H1 (cell line): ENCODE results near the gene ELFN2. TPM values are rescaled to one million over a fixed set of nuclear protein-coding genes. Genes with fewer than 3 reads are reported as not detected.
A peak's percentile ranks its signal among the peaks of the same experiment; 100 is the strongest.

Experiments
- CTCF ChIA-PET: fragments of 300-600 bp; sonication (Branson Sonifier 250); formaldehyde crosslinking; loops from one replicate; lab custom pipeline; 2021; ENCODE audit not compliant: partially characterized antibody; lab: Charles Lee
- POLR2A ChIA-PET: fragments of 300-600 bp; sonication (Branson Sonifier 250); formaldehyde crosslinking; loops from one replicate; lab custom pipeline; 2021; ENCODE audit warnings: inconsistent platforms; ENCODE audit not compliant: partially characterized antibody; lab: Charles Lee
- DNase-seq, 2 experiments: peaks; one replicate each; pipeline versions ENCODE4 v3.0.0 to v3.0.0-alpha.2; 2010 to 2022; ENCODE audit warnings: low spot score in 2 of 2, low read depth in 1 of 2, mixed read lengths in 1 of 2
- FAIRE-seq: peaks from 2 replicates; lab custom pipeline; 2011; peaks lifted over from hg19 to GRCh38; lab: Jason Lieb, UNC
- H2AFZ ChIP-seq: 2 replicates; pipeline ENCODE4 v1.8.1; 2012; ENCODE audit warnings: low read length, inconsistent platforms
- H2AK5ac ChIP-seq: 2 replicates; pipeline ENCODE4 v1.6.1; 2013; ENCODE audit warnings: low read depth, low read length
- H2BK120ac ChIP-seq: replicated peaks from 2 replicates; pipeline ENCODE3; 2013; ENCODE audit warnings: low read depth, low read length, inconsistent platforms
- H2BK12ac ChIP-seq: 2 replicates; pipeline ENCODE4 v1.6.1; 2013; ENCODE audit warnings: low read depth, low read length
- H2BK15ac ChIP-seq: 2 replicates; pipeline ENCODE4 v1.6.1; 2013; ENCODE audit warnings: low read length
- H2BK20ac ChIP-seq: 2 replicates; pipeline ENCODE4 v1.6.1; 2013; ENCODE audit warnings: low read length
- H2BK5ac ChIP-seq: 2 replicates; pipeline ENCODE4 v1.6.1; 2013; ENCODE audit warnings: low read depth, low read length
- H3K14ac ChIP-seq: 2 replicates; pipeline ENCODE4 v1.6.1; 2013; ENCODE audit warnings: inconsistent platforms; ENCODE audit not compliant: insufficient read length
- H3K18ac ChIP-seq: 2 replicates; pipeline ENCODE4 v1.6.1; 2013; ENCODE audit warnings: low read length; ENCODE audit errors: extremely low read depth
- H3K23ac ChIP-seq: 2 replicates; pipeline ENCODE4 v1.6.1; 2013; ENCODE audit warnings: inconsistent platforms; ENCODE audit not compliant: insufficient read length
- H3K23me2 ChIP-seq: 2 replicates; pipeline ENCODE4 v1.6.1; 2013; ENCODE audit warnings: low read depth, low read length
- H3K27ac ChIP-seq: 2 replicates; pipeline ENCODE4 v1.6.1; 2011; ENCODE audit warnings: low read depth, low read length, inconsistent platforms
- H3K27me3 ChIP-seq, 4 experiments: replicated peaks in 1 of 4; 1 replicate in 1 of 4; 2 replicates in 3 of 4; pipeline versions ENCODE4 v1.6.1 to v1.8.1; 2011 to 2013; ENCODE audit warnings: low read length in 3 of 4, mild to moderate bottlenecking in 3 of 4, inconsistent platforms in 2 of 4, mixed read lengths in 2 of 4, moderate library complexity in 1 of 4; ENCODE audit not compliant: control insufficient read depth in 3 of 4, insufficient read depth in 3 of 4; ENCODE audit errors: extremely low read depth in 1 of 4
- H3K36me3 ChIP-seq, 4 experiments: 2 replicates each; pipeline versions ENCODE4 v1.6.1 to v1.8.1; 2011 to 2013; ENCODE audit warnings: mild to moderate bottlenecking in 4 of 4, low read length in 3 of 4, moderate library complexity in 2 of 4, control low read depth in 1 of 4, inconsistent platforms in 1 of 4; ENCODE audit not compliant: insufficient read depth in 4 of 4, control insufficient read depth in 2 of 4
- H3K4ac ChIP-seq: replicated peaks from 2 replicates; pipeline ENCODE3; 2013; ENCODE audit warnings: low read length, low read depth, mixed read lengths, inconsistent platforms; ENCODE audit not compliant: insufficient read length
- H3K4me1 ChIP-seq, 4 experiments: replicated peaks in 1 of 4; 1 replicate in 1 of 4; 2 replicates in 3 of 4; pipeline versions ENCODE4 v1.6.1 to v1.8.1; 2011 to 2013; ENCODE audit warnings: low read length in 3 of 4, inconsistent platforms in 2 of 4, mixed read lengths in 1 of 4; ENCODE audit not compliant: insufficient read depth in 4 of 4, control insufficient read depth in 3 of 4
- H3K4me2 ChIP-seq, 2 experiments: 2 replicates each; pipeline versions ENCODE4 v1.6.1 to v1.8.1; 2011 to 2013; ENCODE audit warnings: low read depth in 2 of 2, low read length in 2 of 2, control low read depth in 1 of 2, inconsistent platforms in 1 of 2, mild to moderate bottlenecking in 1 of 2; ENCODE audit not compliant: insufficient read depth in 1 of 2
- H3K4me3 ChIP-seq, 4 experiments: fragments of 200-600, 300-600 bp in 1 of 4; sonication (generic), shearing (Covaris generic), sonication (Bioruptor Twin) in 1 of 4; 2 replicates each; pipeline versions ENCODE4 v1.5.1 to v1.8.1; 2011 to 2016; ENCODE audit warnings: low read length in 4 of 4, low read depth in 3 of 4, control low read depth in 2 of 4, inconsistent platforms in 2 of 4, mild to moderate bottlenecking in 2 of 4, mixed read lengths in 1 of 4, moderate library complexity in 1 of 4; ENCODE audit not compliant: insufficient read depth in 2 of 4; ENCODE audit errors: extremely low read depth in 1 of 4
- H3K56ac ChIP-seq: replicated peaks from 2 replicates; pipeline ENCODE3; 2013; ENCODE audit warnings: low read depth, mild to moderate bottlenecking, mixed read lengths, low read length, inconsistent platforms; ENCODE audit not compliant: insufficient read length
- H3K79me1 ChIP-seq: 2 replicates; pipeline ENCODE4 v1.6.1; 2013; ENCODE audit warnings: low read depth, low read length, control low read depth
- H3K79me2 ChIP-seq, 2 experiments: 2 replicates each; pipeline versions ENCODE4 v1.6.1 to v1.8.1; 2012 to 2013; ENCODE audit warnings: low read length in 2 of 2, mild to moderate bottlenecking in 2 of 2, inconsistent platforms in 1 of 2; ENCODE audit not compliant: insufficient read depth in 2 of 2, control insufficient read depth in 1 of 2
- H3K9ac ChIP-seq, 4 experiments: replicated peaks in 1 of 4; 1 replicate in 1 of 4; 2 replicates in 3 of 4; pipeline versions ENCODE4 v1.6.1 to v1.8.1; 2011 to 2013; ENCODE audit warnings: low read depth in 3 of 4, low read length in 3 of 4, control low read depth in 2 of 4, mild to moderate bottlenecking in 2 of 4, moderate library complexity in 2 of 4, inconsistent platforms in 1 of 4; ENCODE audit errors: extremely low read depth in 1 of 4
- H3K9me3 ChIP-seq, 2 experiments: 2 replicates each; pipeline versions ENCODE4 v1.6.1 to v1.8.1; 2012 to 2013; ENCODE audit warnings: mild to moderate bottlenecking in 2 of 2, moderate library complexity in 2 of 2, control low read depth in 1 of 2, inconsistent platforms in 1 of 2, low read depth in 1 of 2, low read length in 1 of 2, mixed read lengths in 1 of 2; ENCODE audit not compliant: insufficient read depth in 2 of 2
- H4K20me1 ChIP-seq, 2 experiments: replicated peaks in 1 of 2; 2 replicates each; pipeline versions ENCODE3 to v1.8.1; 2011 to 2013; ENCODE audit warnings: inconsistent platforms in 2 of 2, low read length in 2 of 2, mild to moderate bottlenecking in 1 of 2; ENCODE audit not compliant: insufficient read depth in 2 of 2, control insufficient read depth in 1 of 2
- H4K5ac ChIP-seq: 2 replicates; pipeline ENCODE4 v1.6.1; 2013; ENCODE audit warnings: low read length, low read depth, mixed read lengths, inconsistent platforms; ENCODE audit not compliant: insufficient read length
- H4K8ac ChIP-seq: 2 replicates; pipeline ENCODE4 v1.8.0; 2013; ENCODE audit warnings: mild to moderate bottlenecking, moderate library complexity, low read length, inconsistent platforms; ENCODE audit not compliant: insufficient read depth; ENCODE audit errors: extremely low read depth
- H4K91ac ChIP-seq: replicated peaks from 2 replicates; pipeline ENCODE3; 2013; ENCODE audit warnings: low read length, mixed read lengths, inconsistent platforms; ENCODE audit not compliant: insufficient read length
- BACH1 ChIP-seq: IDR thresholded peaks from 2 replicates; pipeline ENCODE4 v1.6.1; 2012; ENCODE audit warnings: low read length, improper control_type of control experiment
- BCL11A ChIP-seq, 2 experiments: IDR thresholded peaks; one replicate each; pipeline ENCODE4 v1.6.1; 2011; ENCODE audit warnings: low read depth in 2 of 2, low read length in 2 of 2, mild to moderate bottlenecking in 2 of 2
- CTBP2 ChIP-seq: IDR thresholded peaks from 2 replicates; pipeline ENCODE4 v1.7.0; 2011; ENCODE audit warnings: borderline replicate concordance, mild to moderate bottlenecking, moderate library complexity, mixed read lengths, low read length; ENCODE audit not compliant: insufficient read depth, insufficient read length
- FOSL1 ChIP-seq: IDR thresholded peaks from 2 replicates; pipeline ENCODE4 v1.6.1; 2011; ENCODE audit warnings: mild to moderate bottlenecking, low read depth, low read length, moderate library complexity; ENCODE audit not compliant: insufficient read depth
- KDM1A ChIP-seq: fragments of 200-600, 300-600 bp; sonication (generic); IDR thresholded peaks from 2 replicates; pipeline ENCODE4 v1.7.1; 2016; ENCODE audit warnings: mild to moderate bottlenecking, low read length, borderline replicate concordance
- KDM4A ChIP-seq: IDR thresholded peaks from one replicate; pipeline ENCODE4 v1.7.1; 2012; ENCODE audit warnings: low read depth, mild to moderate bottlenecking, moderate library complexity, low read length, inconsistent platforms; ENCODE audit not compliant: severe bottlenecking
- RAD21 ChIP-seq, 2 experiments: IDR thresholded peaks in 1 of 2; conservative IDR thresholded peaks in 1 of 2; 2 replicates each; pipeline ENCODE4 v1.6.1; 2011; ENCODE audit warnings: low read depth in 2 of 2, low read length in 2 of 2, improper control_type of control experiment in 1 of 2, inconsistent platforms in 1 of 2, mild to moderate bottlenecking in 1 of 2, moderate library complexity in 1 of 2
- RXRA ChIP-seq: IDR thresholded peaks from 2 replicates; pipeline ENCODE4 v1.6.1; 2011; ENCODE audit warnings: low read depth, mild to moderate bottlenecking, low read length, moderate library complexity; ENCODE audit not compliant: insufficient read depth
- SIRT6 ChIP-seq: IDR thresholded peaks from one replicate; pipeline ENCODE4 v1.7.1; 2012; ENCODE audit warnings: low read length, inconsistent platforms
- SP1 ChIP-seq: IDR thresholded peaks from 2 replicates; pipeline ENCODE4 v1.6.1; 2011; ENCODE audit warnings: low read depth, low read length
- TBP ChIP-seq: IDR thresholded peaks from 2 replicates; pipeline ENCODE4 v1.6.1; 2011; ENCODE audit warnings: low read depth, low read length, improper control_type of control experiment
- TEAD4 ChIP-seq: IDR thresholded peaks from 2 replicates; pipeline ENCODE4 v1.6.1; 2012; ENCODE audit warnings: low read depth, low read length, inconsistent platforms, mixed read lengths
- ZNF274 ChIP-seq: IDR thresholded peaks from 2 replicates; pipeline ENCODE4 v1.7.0; 2012; ENCODE audit warnings: low read length, borderline replicate concordance; ENCODE audit errors: extremely low read depth
- WGBS, 2 experiments: shearing (Covaris generic) in 1 of 2; methylation state at CpG; one replicate each; pipeline versions ENCODE4 v1.1.6 to v1.1.7; 2013 to 2015; ENCODE audit warnings: low lambda C conversion rate in 2 of 2, mixed read lengths in 2 of 2, inconsistent platforms in 1 of 2, low coverage in 1 of 2, missing lambda C conversion rate in 1 of 2; ENCODE audit not compliant: insufficient replicate concordance in 2 of 2, insufficient coverage in 1 of 2, insufficient read length in 1 of 2; ENCODE audit errors: extremely low coverage in 1 of 2, missing lambda C conversion rate in 1 of 2; 5-methylcytosine and 5-hydroxymethylcytosine counted together
- polyA plus RNA-seq, 7 experiments: library from polyadenylated mRNA; depleted of rRNA in 3 of 7; stranded (reverse) in 5 of 7; unstranded in 2 of 7; fragments of >200 nt in 5 of 7; fragments of 200-250 nt in 2 of 7; gene quantifications; 1 replicate in 5 of 7; 2 replicates in 1 of 7; 4 replicates in 1 of 7; pipeline versions ENCODE4 v1.2.1 to v1.2.3, GENCODE V29; 2011 to 2013; ENCODE audit warnings: missing spikeins in 2 of 7, mixed read lengths in 2 of 7
- total RNA-seq: library from RNA; stranded (reverse); fragmentation: NEBNext Ultra II Directional; extraction: Animal tissue kit (Norgen Biotek cat#: 25700); gene quantifications from 2 replicates; pipeline ENCODE4 v1.2.1, GENCODE V29; 2021
- TF ChIP-seq, protein P1 (sequence below): IDR thresholded peaks from 2 replicates; pipeline ENCODE4 v1.6.1; 2011; ENCODE audit warnings: low read depth, mild to moderate bottlenecking, low read length; ENCODE audit not compliant: insufficient read depth

ELFN2 gene
- total and polyA plus RNA-seq, 2 of the 8 experiments (the other 6 are each of a cell fraction or from before 2014, with no cell fraction given), result 0.63 to 0.88 TPM

- Histone ChIP-seq H3K79me1 (no peaks in the 10 kb centered on the region), H2AK5ac (no peak overlapping the region), H3K4me1 (peaks cover 0 to 11% (median 7%) of the 10 kb centered on the region in 4 experiments; a peak in 5 of 7 replicates), H2BK120ac (no peak overlapping the region), H3K9me3 (no peaks in the 10 kb centered on the region), H3K4me3 (no peak overlapping the region), H3K23me2 (no peaks in the 10 kb centered on the region), H3K9ac (no peak overlapping the region), H4K91ac (no peak overlapping the region), H2BK15ac (no peak overlapping the region), H3K4me2 (no peak overlapping the region), H3K27ac (no peak overlapping the region), H3K27me3 (no peaks in the 10 kb centered on the region), H3K56ac (no peak overlapping the region), H3K36me3 (no peaks in the 10 kb centered on the region), H2BK5ac (no peak overlapping the region), H3K4ac (no peak overlapping the region), H2AFZ (no peak overlapping the region), H2BK12ac (no peak overlapping the region), H3K23ac (no peak overlapping the region), H2BK20ac (no peak overlapping the region), H3K14ac (no peak overlapping the region), H3K79me2 (no peaks in the 10 kb centered on the region), H4K5ac (no peak overlapping the region), H4K8ac (no peak overlapping the region), H3K18ac (no peak overlapping the region), H4K20me1 (no peaks in the 10 kb centered on the region)
- DNase-seq (no peak), FAIRE-seq (peak; percentile 13)
- 86% methylated on average over 10 of the region's 10 CpGs; no CpG with 5 or more reads in 1 of the 2 experiments for WGBS, 2 experiments
- ChIA-PET CTCF (interaction anchor here (0.9 to 1.4 kb wide), 3 partner anchors 17 to 106 kb away, joined by 4 read pairs; no protein-coding TSS in a partner anchor), POLR2A (interaction anchor here (1.4 kb wide), 1 partner anchor 16 kb away, joined by 3 read pairs; no protein-coding TSS in a partner anchor)
- no peak for TF ChIP-seq FOSL1
- no peak for TF ChIP-seq CTBP2
- no peak for TF ChIP-seq KDM1A
- TF ChIP-seq, protein P1, sequence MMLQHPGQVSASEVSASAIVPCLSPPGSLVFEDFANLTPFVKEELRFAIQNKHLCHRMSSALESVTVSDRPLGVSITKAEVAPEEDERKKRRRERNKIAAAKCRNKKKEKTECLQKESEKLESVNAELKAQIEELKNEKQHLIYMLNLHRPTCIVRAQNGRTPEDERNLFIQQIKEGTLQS, result no peak
- TF ChIP-seq RAD21 (IDR thresholded peaks at IDR 0.05 in 1 of 2, conservative IDR thresholded peaks at IDR 0.05 in 1 of 2; ENCODE audit: low read depth in 2 of 2, low read length in 2 of 2), result no peak
- no peak for TF ChIP-seq TBP
- no peak for TF ChIP-seq ZNF274
- TF ChIP-seq TEAD4, result no peak
- TF ChIP-seq KDM4A, result no peak
- no peak for TF ChIP-seq BACH1
- no peak for TF ChIP-seq BCL11A (IDR thresholded peaks at IDR 0.05; ENCODE audit: low read depth in 2 of 2, low read length in 2 of 2)
- no peak for TF ChIP-seq RXRA
- no peak for TF ChIP-seq SP1
- TF ChIP-seq SIRT6, result no peak
Measured at GRCh38 chr22:37365950-37366349, 61.3 kb downstream of the ELFN2 start.
